Transverse colon (tissue), 4 donors: ENCODE results near the gene MAP2K6. TPM values are rescaled to one million over a fixed set of nuclear protein-coding genes. Genes with fewer than 3 reads are reported as not detected.

Experiments
- DNase-seq: peaks from one replicate; pipeline ENCODE4 v3.0.0-alpha.2; 2019
- H3K27ac ChIP-seq, 4 donors: fragments of 200-600 bp; sonication (generic); 2 replicates each; pipeline ENCODE4 v1.5.1; 2016 to 2018; ENCODE audit warnings: inconsistent platforms in 4 of 4
- H3K27me3 ChIP-seq: fragments of 200-600 bp; sonication (generic); 2 replicates; pipeline ENCODE4 v1.5.1; 2017; ENCODE audit warnings: inconsistent platforms
- H3K36me3 ChIP-seq, 4 donors: fragments of 200-600 bp; sonication (generic); 2 replicates each; pipeline ENCODE4 v1.5.1; 2017 to 2019; ENCODE audit warnings: inconsistent platforms in 4 of 4
- H3K4me1 ChIP-seq, 4 donors: fragments of 200-600 bp; sonication (generic); 2 replicates each; pipeline ENCODE4 v1.5.1; 2017 to 2020; ENCODE audit warnings: inconsistent platforms in 4 of 4
- H3K4me3 ChIP-seq, 4 donors: fragments of 200-600 bp; sonication (generic); 1 replicate in 1 of 4; 2 replicates in 3 of 4; pipeline versions ENCODE4 v1.5.1 to v1.6.1; 2017 to 2019; ENCODE audit warnings: inconsistent platforms in 4 of 4
- H3K9me3 ChIP-seq, 2 donors: fragments of 200-600 bp; sonication (generic); 2 replicates each; pipeline ENCODE4 v1.5.1; 2017 to 2019; ENCODE audit warnings: inconsistent platforms in 2 of 2
- CTCF ChIP-seq, 5 experiments: fragments of 200-600 bp in 3 of 5; fragments of 450-650 bp in 2 of 5; sonication (generic) in 3 of 5; IDR thresholded peaks; 1 replicate in 2 of 5; 2 replicates in 3 of 5; pipeline ENCODE4 v1.5.1; 2016 to 2017; ENCODE audit warnings: antibody characterized with exemption in 5 of 5, inconsistent platforms in 3 of 5, mild to moderate bottlenecking in 2 of 5, moderate library complexity in 1 of 5
- EP300 ChIP-seq: sonication (generic); formaldehyde crosslinking; IDR thresholded peaks from one replicate; pipeline ENCODE4 v1.6.1; 2017; ENCODE audit warnings: antibody characterized with exemption, low read depth
- POLR2A ChIP-seq: fragments of 450-650 bp; IDR thresholded peaks from one replicate; pipeline ENCODE4 v1.6.1; 2016; ENCODE audit warnings: antibody characterized with exemption, mild to moderate bottlenecking, moderate library complexity
- POLR2AphosphoS5 ChIP-seq, 3 donors: sonication (generic); formaldehyde crosslinking; IDR thresholded peaks; one replicate each; pipeline ENCODE4 v1.6.1; 2016; ENCODE audit warnings: antibody characterized with exemption in 3 of 3
- WGBS, 2 donors: methylation state at CpG; one replicate each; pipeline ENCODE4 v1.1.5; 2018; ENCODE audit warnings: low coverage in 1 of 2; 5-methylcytosine and 5-hydroxymethylcytosine counted together
- in situ Hi-C, 4 donors: fragments of 200-750 bp; cut with MboI; loops; one replicate each; pipeline versions ENCODE4 v1.15.0 to v1.15.1; 2017; ENCODE audit warnings: low sequenced_read_pairs in 3 of 4, low pct_ligation_motif_present in 1 of 4, low pct_unique_long_range_greater_than_20kb in 1 of 4
- intact Hi-C: fragments of 100-400 bp; cut with DNase I; formaldehyde crosslinking; loops from one replicate; pipeline ENCODE4 v1.15.1; 2023; ENCODE audit warnings: low total_unique reads
- total RNA-seq, 4 donors: library from RNA; depleted of rRNA; stranded (reverse); fragments of >200 nt; gene quantifications; one replicate each; pipeline ENCODE4 v1.1.0, GENCODE V29; 2016

The MAP2K6 gene
- total RNA-seq, 4 donors from 2014 or later: 16.1 to 50.7 (median 45.8) TPM

GRCh38 chr17:69448431-69449102 lies 34.1 kb downstream of the MAP2K6 start:
- 20 to 41% methylated on average over 12 to 16 of the region's 16 CpGs for WGBS, 2 donors
- TF ChIP-seq CTCF (IDR thresholded peaks at IDR 0.05): no peak
- peak in 2 of 3 donors; percentile 21 to 24 for TF ChIP-seq POLR2AphosphoS5 (IDR thresholded peaks at IDR 0.05)

GRCh38 chr17:69450131-69450530 lies 35.6 kb downstream of the MAP2K6 start:
- intact Hi-C loops (no loop called here), in situ Hi-C loops (no loop called here)
- DNase-seq: no peak
- Histone ChIP-seq H3K36me3 (no peaks in the 10 kb centered on the region), H3K27me3 (no peaks in the 10 kb centered on the region), H3K27ac (no peak overlapping the region), H3K4me3 (no peak overlapping the region), H3K9me3 (no peaks in the 10 kb centered on the region), H3K4me1 (peaks cover 6 to 41% (median 12%) of the 10 kb centered on the region in 4 donors)
- TF ChIP-seq CTCF (IDR thresholded peaks at IDR 0.05) (no peak), POLR2AphosphoS5 (IDR thresholded peaks at IDR 0.05) (no peak), POLR2A (no peak), EP300 (no peak)
- 77 to 79% methylated on average over 2 to 4 of the region's 4 CpGs for WGBS, 2 donors

More at GRCh38 chr17:69448431-69449102, 34.1 kb downstream of the MAP2K6 start:
- Histone ChIP-seq H3K27ac (peak overlapping the region; percentile 45 to 85 (median 76)), H3K27me3 (no peaks in the 10 kb centered on the region), H3K4me1 (peaks cover 6 to 35% (median 11%) of the 10 kb centered on the region in 4 donors), H3K9me3 (no peaks in the 10 kb centered on the region), H3K4me3 (peak overlapping the region in 2 of 4 donors; percentile 7 to 29), H3K36me3 (no peaks in the 10 kb centered on the region)
- in situ Hi-C loops (no loop called here), intact Hi-C loops (no loop called here)
- DNase-seq: peak; percentile 83

- no peak overlapping the region for H3K27ac ChIP-seq
- H3K27me3 ChIP-seq: no peaks in the 10 kb centered on the region
- in situ Hi-C loops: no loop called here
- TF ChIP-seq POLR2AphosphoS5 (IDR thresholded peaks at IDR 0.05) (no peak), POLR2A (no peak), CTCF (IDR thresholded peaks at IDR 0.05) (no peak), EP300 (no peak)
- H3K4me1 ChIP-seq: peaks cover 6 to 37% (median 11%) of the 10 kb centered on the region in 4 donors
- H3K36me3 ChIP-seq: no peaks in the 10 kb centered on the region
- no peak for DNase-seq
- WGBS, 2 donors: 80 to 82% methylated on average over 2 to 7 of the region's 7 CpGs
- no peaks in the 10 kb centered on the region for H3K9me3 ChIP-seq
- intact Hi-C loops: no loop called here
- no peak overlapping the region for H3K4me3 ChIP-seq
These were observed 36.4 kb downstream of the MAP2K6 start for GRCh38 chr17:69450918-69451317.

- TF ChIP-seq EP300 (no peak), POLR2A (no peak), POLR2AphosphoS5 (IDR thresholded peaks at IDR 0.05) (no peak), CTCF (IDR thresholded peaks at IDR 0.05) (no peak)
- no peaks in the 10 kb centered on the region for H3K36me3 ChIP-seq
- 85 to 90% methylated on average over 6 to 8 of the region's 8 CpGs for WGBS, 2 donors
- in situ Hi-C loops: no loop called here
- H3K27me3 ChIP-seq: no peaks in the 10 kb centered on the region
- DNase-seq: no peak
- H3K9me3 ChIP-seq: no peaks in the 10 kb centered on the region
- intact Hi-C loops: no loop called here
- peaks cover 6 to 36% (median 10%) of the 10 kb centered on the region in 4 donors for H3K4me1 ChIP-seq
- no peak overlapping the region for H3K4me3 ChIP-seq
- H3K27ac ChIP-seq: peak overlapping the region in 1 of 4 donors; percentile 18
These were observed 37.2 kb downstream of the MAP2K6 start for GRCh38 chr17:69451416-69452394.
